ENCODE measurements around the gene SLC2A9.

DNA sequence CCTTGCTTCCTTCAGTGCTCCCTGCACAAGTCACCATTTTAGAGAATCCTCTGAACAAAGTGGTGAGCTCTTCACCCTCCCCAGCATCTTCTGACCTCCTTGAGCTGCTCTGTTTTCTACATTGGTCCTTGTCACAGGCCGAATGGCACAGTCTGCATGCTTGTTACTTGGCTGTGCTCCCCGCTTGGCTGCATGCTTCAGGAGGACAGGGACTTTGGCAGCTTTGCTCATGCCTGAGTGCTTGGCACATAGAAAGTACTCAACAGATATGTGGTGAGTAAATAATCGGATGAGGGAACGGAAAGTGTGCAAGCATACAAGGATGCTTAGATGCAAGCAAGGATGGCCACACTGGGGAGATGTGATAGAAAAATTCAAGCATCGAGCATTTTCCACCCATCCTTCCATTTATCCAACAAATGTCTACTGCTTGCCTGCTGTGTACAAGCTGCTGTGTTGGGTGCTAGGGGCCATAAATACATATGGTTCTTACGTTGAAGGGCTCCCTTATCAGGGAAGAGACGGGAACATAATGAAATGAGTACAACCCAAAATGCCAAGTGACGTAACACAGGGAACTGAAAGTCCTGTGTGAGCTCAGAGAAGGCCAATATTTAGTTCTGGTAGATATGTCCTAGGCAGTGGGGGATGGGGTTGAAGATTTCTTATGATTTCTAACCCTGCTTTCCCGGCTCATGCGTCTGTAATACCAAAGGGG, 31.2 kb downstream of the SLC2A9 start:
- TF ChIP-seq, protein P1, sequence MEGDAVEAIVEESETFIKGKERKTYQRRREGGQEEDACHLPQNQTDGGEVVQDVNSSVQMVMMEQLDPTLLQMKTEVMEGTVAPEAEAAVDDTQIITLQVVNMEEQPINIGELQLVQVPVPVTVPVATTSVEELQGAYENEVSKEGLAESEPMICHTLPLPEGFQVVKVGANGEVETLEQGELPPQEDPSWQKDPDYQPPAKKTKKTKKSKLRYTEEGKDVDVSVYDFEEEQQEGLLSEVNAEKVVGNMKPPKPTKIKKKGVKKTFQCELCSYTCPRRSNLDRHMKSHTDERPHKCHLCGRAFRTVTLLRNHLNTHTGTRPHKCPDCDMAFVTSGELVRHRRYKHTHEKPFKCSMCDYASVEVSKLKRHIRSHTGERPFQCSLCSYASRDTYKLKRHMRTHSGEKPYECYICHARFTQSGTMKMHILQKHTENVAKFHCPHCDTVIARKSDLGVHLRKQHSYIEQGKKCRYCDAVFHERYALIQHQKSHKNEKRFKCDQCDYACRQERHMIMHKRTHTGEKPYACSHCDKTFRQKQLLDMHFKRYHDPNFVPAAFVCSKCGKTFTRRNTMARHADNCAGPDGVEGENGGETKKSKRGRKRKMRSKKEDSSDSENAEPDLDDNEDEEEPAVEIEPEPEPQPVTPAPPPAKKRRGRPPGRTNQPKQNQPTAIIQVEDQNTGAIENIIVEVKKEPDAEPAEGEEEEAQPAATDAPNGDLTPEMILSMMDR (IDR thresholded peaks at IDR 0.05), result no peak
- no peak for TF ChIP-seq POLR2A (IDR thresholded peaks at IDR 0.05)
